Brain microvascular endothelial cell (primary cell): ENCODE data around the gene LHX6.

Source experiments
- DNase-seq: peaks from one replicate; pipeline ENCODE4 v3.0.0-alpha.2; 2020
- H3K27ac ChIP-seq: fragments of 250-450 bp; sonication (Bioruptor Pico); 2 replicates; pipeline ENCODE4 v1.5.1; 2020; ENCODE audit warnings: mild to moderate bottlenecking, moderate library complexity
- H3K27me3 ChIP-seq: fragments of 250-450 bp; sonication (Bioruptor Pico); replicated peaks from 2 replicates; pipeline ENCODE4 v1.5.1; 2020; ENCODE audit warnings: mild to moderate bottlenecking
- H3K36me3 ChIP-seq: fragments of 250-450 bp; sonication (Bioruptor Pico); replicated peaks from 2 replicates; pipeline ENCODE4 v1.5.1; 2020; ENCODE audit warnings: mild to moderate bottlenecking
- H3K4me3 ChIP-seq: 2 replicates; pipeline ENCODE4 v1.5.1; 2011; ENCODE audit warnings: low read depth, mild to moderate bottlenecking, control low read depth, low read length, moderate library complexity
- in situ Hi-C: cut with HindIII; loops from 2 replicates; pipeline ENCODE4 v1.10.0; 2017; ENCODE audit warnings: low sequenced_read_pairs, low pct_ligation_motif_present
- TF ChIP-seq, protein P1 (sequence below): IDR thresholded peaks from 2 replicates; pipeline ENCODE4 v1.5.1; 2011; ENCODE audit warnings: low read depth, mild to moderate bottlenecking, moderate library complexity, low read length, control low read depth, inconsistent platforms; ENCODE audit errors: missing control alignments

Gene LHX6

DNA sequence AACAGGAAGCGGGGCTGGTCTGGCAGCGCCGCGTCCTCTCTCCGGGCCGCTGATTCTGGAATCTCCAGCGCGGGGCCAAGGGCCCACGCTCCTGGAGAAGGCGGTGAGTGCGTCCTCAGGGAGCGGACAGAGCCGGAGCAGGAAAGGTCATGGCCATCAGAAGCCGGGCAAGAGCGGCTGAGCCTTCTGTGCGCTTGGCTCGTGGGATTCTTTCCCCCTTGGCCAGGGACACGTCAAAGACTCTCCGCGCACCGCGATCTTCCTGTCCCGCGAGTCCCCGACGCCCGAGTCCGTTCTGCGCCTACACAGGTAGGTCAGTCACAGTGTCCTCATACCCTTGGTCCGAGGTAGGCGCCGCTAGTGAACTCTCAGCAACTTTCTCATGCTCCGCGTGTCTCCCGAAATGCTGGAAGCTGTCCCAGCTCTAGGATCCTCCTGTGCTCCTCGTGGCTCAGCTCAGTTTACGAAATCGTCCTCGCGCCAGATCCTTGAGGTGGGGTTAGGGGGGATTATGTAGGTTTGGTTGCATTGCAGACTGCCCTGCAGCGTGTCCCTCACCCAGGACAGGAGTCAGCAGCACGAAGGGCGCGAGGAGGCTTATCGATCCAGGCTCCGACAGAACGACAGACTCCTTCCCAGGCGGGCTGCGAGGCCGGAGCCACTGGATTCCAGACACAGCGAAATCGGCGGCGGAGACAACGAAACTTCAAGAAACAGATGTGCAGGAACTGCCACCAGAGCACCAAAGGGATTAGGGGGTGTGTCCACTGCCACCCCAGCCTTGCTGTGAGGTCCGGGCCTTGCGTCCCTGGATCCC, 8.7 kb downstream of the LHX6 start:
- H3K27me3 ChIP-seq: peaks cover 92% of the 10 kb centered on the region
- no peaks in the 10 kb centered on the region for H3K36me3 ChIP-seq
- in situ Hi-C loops: no loop called here
- TF ChIP-seq, protein P1, sequence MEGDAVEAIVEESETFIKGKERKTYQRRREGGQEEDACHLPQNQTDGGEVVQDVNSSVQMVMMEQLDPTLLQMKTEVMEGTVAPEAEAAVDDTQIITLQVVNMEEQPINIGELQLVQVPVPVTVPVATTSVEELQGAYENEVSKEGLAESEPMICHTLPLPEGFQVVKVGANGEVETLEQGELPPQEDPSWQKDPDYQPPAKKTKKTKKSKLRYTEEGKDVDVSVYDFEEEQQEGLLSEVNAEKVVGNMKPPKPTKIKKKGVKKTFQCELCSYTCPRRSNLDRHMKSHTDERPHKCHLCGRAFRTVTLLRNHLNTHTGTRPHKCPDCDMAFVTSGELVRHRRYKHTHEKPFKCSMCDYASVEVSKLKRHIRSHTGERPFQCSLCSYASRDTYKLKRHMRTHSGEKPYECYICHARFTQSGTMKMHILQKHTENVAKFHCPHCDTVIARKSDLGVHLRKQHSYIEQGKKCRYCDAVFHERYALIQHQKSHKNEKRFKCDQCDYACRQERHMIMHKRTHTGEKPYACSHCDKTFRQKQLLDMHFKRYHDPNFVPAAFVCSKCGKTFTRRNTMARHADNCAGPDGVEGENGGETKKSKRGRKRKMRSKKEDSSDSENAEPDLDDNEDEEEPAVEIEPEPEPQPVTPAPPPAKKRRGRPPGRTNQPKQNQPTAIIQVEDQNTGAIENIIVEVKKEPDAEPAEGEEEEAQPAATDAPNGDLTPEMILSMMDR: no peak
- no peak for DNase-seq
- H3K4me3 ChIP-seq: no peak overlapping the region
- H3K27ac ChIP-seq: no peak overlapping the region

DNA sequence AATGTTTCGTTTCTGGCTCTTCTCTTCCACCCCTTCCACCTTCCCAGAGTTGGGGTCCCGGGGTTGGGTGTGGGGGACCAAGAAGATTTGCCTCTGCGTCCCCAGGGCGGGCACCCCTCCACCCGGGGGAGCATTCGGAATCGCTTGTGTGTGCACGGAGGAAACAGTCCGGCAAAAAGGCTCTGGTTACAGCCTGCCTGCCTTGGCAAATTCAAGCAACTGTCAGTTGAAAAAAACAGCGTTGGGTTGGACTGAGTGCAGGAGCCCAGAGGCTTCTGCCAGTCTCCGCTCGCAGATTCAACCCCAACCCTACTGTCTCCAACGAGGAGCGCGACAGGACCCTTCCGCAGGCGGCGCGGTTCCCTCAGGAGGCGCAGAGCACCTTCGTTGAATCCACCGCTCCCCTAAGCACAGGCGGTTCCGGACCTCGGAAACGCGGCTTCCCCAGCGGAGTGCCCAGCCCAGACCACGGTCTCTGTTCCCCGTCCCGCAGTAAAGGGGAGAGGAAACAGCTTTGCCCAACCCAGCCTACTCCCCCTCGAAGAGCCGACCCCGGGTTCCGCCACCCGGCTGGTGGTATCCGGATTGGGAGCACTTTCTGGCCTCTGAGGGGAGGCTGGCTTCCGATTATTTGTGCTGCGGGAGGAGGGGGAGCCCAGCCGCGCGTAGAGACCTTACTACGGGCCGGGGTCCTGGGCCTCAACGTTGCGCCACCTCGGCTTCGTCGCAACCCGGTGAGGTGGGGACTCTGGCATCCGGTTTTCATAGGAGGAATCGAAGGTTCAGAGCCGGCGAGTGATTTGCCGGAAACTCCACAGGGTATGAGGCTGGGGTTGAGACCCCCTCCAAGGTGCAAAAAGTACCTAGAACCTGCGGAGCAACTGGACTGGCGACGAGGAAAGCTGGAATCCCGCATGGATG, 9.6 kb downstream of the LHX6 start:
- Histone ChIP-seq H3K36me3 (no peaks in the 10 kb centered on the region), H3K27me3 (peaks cover 93% of the 10 kb centered on the region), H3K27ac (no peak overlapping the region), H3K4me3 (no peak overlapping the region)
- TF ChIP-seq, protein P1: no peak
- in situ Hi-C loops: no loop called here
- no peak for DNase-seq

DNA sequence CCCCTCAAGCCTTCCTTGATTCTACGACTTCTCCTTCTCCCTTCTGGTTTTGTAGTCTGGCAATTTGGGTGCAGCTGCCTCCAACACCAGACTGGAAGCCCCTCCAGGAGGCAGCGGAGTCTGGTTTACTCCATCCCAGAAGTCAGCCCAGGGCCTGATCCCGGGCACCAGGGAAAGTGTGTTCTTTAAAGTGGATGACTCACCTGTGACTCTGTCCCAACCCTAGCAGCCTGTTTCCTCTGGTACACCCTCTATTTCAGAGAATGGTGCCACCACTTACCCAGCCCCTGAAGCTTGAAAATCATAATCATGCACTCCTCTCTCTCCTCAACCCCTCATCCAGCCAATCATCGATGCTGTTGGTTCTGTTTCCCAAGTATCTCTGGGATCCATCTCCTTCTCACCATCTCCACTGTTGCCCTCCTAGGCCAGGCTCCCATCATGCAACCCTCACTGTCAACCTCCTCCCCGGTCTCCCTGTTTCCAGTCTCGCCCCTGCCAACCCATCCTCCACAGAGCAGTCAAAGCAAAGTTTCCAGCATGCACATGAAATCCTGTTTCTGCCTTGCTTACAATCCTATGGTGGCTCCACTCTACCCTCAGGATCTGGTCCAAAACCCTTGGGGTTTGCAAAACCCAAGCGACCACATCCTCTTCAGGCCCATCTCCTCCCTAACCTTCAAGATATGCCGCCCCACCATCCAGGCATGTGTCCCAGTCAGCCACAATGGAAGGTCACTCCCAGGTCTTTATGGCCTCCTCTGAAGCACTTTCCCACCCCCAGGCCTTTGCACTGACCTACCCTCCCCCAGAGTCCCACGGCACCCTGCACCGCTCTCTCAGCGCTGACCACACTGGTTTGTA, 10.5 kb downstream of the LHX6 start:
- no peak overlapping the region for H3K27ac ChIP-seq
- no peaks in the 10 kb centered on the region for H3K36me3 ChIP-seq
- no peak overlapping the region for H3K4me3 ChIP-seq
- TF ChIP-seq, protein P1: no peak
- DNase-seq: no peak
- peaks cover 99% of the 10 kb centered on the region for H3K27me3 ChIP-seq
- in situ Hi-C loops: no loop called here

DNA sequence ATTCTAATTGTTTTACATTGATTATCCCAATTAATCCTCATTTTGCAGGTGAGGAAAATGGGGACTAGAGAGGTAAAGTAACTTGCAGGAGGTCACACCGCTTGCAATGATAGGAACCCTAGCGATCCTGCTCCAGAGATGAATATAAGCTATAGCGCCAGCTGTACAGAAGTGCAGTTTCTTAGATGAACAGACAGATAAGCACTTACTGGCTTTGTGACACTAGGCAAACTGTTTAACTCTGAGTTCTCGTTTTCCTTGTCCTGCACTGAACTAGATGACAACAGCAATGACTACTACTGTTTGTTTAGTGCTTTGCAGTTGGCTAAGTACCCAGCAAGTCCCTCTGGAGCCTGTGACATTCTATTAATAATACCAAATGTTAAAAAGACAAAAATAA, 11.1 kb downstream of the LHX6 start:
- Histone ChIP-seq H3K4me3 (no peak overlapping the region), H3K36me3 (no peaks in the 10 kb centered on the region), H3K27me3 (peaks cover 100% of the 10 kb centered on the region), H3K27ac (no peak overlapping the region)
- in situ Hi-C loops: no loop called here
- no peak for DNase-seq
- TF ChIP-seq, protein P1: no peak

DNA sequence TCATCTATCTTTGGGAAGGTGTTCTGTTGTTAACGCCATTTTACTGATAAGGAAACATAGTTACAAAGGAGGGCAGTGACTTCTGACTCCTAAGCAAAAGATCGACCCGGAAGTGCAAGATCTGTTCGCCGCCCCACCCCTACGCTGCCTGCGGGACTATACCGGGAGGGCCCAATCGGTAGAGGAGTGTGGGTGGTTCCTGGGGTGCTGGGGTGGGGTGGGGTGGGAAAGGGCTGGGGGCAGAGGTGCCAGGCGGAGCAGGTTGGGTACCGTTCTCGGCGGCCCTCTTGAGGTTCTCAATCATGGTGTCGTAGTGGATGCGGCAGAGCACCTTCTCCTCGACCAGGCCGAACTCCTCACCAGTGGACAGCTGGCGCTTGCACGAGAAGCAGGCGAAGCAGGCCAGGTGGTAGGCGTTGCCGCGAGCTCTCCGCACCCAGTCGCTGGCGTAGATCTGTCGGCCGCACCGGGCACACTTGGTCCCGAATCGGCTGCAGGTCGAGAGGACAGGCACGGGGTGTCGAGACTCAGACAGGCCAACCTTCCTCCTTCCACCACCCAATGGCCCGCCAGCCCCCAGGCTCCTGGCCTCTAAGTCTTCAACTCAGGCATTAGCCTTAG, 11.8 kb downstream of the LHX6 start:
- DNase-seq: no peak
- no peaks in the 10 kb centered on the region for H3K36me3 ChIP-seq
- in situ Hi-C loops: no loop called here
- H3K4me3 ChIP-seq: no peak overlapping the region
- no peak overlapping the region for H3K27ac ChIP-seq
- H3K27me3 ChIP-seq: peaks cover 100% of the 10 kb centered on the region
- TF ChIP-seq, protein P1: no peak
